HepG2 (cell line): Measurements from ENCODE around the gene PSMG3. TPM values are rescaled to one million over a fixed set of nuclear protein-coding genes. Genes with fewer than 3 reads are reported as not detected.
A peak's percentile ranks its signal among the peaks of the same experiment; 100 is the strongest.

Experiments used
- ATAC-seq: fragments of 200-7000 bp; cut with Tn5 transposase; 3 replicates; pipeline ENCODE4 v1.9.1; 2020; ENCODE audit warnings: mild to moderate bottlenecking, moderate library complexity
- BruUV-seq: library from RNA; stranded (reverse); fragments of 400-500 nt; replicated peaks from 2 replicates; lab custom pipeline; 2021; lab: Mats Ljungman, UMichigan
- CTCF ChIA-PET: fragments of 300-600 bp; formaldehyde crosslinking; extraction: SDS; loops from one replicate; lab custom pipeline; 2021; ENCODE audit warnings: low total read pairs, inconsistent platforms, low intra/inter-chr PET ratio; lab: Yijun Ruan, JAX
- POLR2A ChIA-PET: fragments of 350-600 bp; sonication (Branson Sonifier 250); formaldehyde crosslinking; loops from one replicate; lab custom pipeline; 2020; ENCODE audit warnings: antibody characterized with exemption, inconsistent platforms; lab: Yijun Ruan, JAX
- DNase-seq: peaks from one replicate; pipeline ENCODE4 v3.0.0-alpha.2; 2015; ENCODE audit warnings: low spot score
- FAIRE-seq: peaks from 3 replicates; lab custom pipeline; 2011; peaks lifted over from hg19 to GRCh38; lab: Jason Lieb, UNC
- H2AFZ ChIP-seq: one replicate; pipeline ENCODE4 v1.6.1; 2011; ENCODE audit warnings: low read length, inconsistent platforms
- H3K27ac ChIP-seq: fragments of 300-600 bp; 3 replicates; pipeline ENCODE4 v1.8.0; 2011; ENCODE audit warnings: mixed run types, mild to moderate bottlenecking, mixed read lengths, low read length, inconsistent platforms; ENCODE audit not compliant: insufficient read depth; ENCODE audit errors: extremely low read length
- H3K27me3 ChIP-seq, 2 experiments: fragments of 200-600 bp in 1 of 2; 2 replicates in 1 of 2; 3 replicates in 1 of 2; pipeline versions ENCODE4 v1.6.0 to v1.8.0; 2011; ENCODE audit warnings: low read length in 2 of 2, mild to moderate bottlenecking in 2 of 2, moderate library complexity in 2 of 2, inconsistent platforms in 1 of 2; ENCODE audit not compliant: insufficient read depth in 2 of 2, control insufficient read depth in 1 of 2
- H3K36me3 ChIP-seq, 2 experiments: fragments of 200-600 bp in 1 of 2; replicated peaks in 1 of 2; 2 replicates in 1 of 2; 3 replicates in 1 of 2; pipeline versions ENCODE4 v1.5.1 to v1.8.0; 2011; ENCODE audit warnings: low read length in 2 of 2, inconsistent platforms in 1 of 2; ENCODE audit not compliant: insufficient read depth in 2 of 2, control insufficient read depth in 1 of 2
- H3K4me1 ChIP-seq: 2 replicates; pipeline ENCODE4 v1.5.1; 2012; ENCODE audit warnings: low read length, inconsistent platforms; ENCODE audit not compliant: insufficient read depth
- H3K4me2 ChIP-seq: 2 replicates; pipeline ENCODE4 v1.6.0; 2011; ENCODE audit warnings: low read depth, low read length, inconsistent platforms
- H3K4me3 ChIP-seq, 3 experiments: fragments of 200-600 bp in 1 of 3; sonication (generic), shearing (Covaris generic) in 1 of 3; replicated peaks in 1 of 3; 2 replicates each; pipeline ENCODE4 v1.5.1; 2011 to 2016; ENCODE audit warnings: low read length in 3 of 3, inconsistent platforms in 2 of 3, low read depth in 2 of 3, mild to moderate bottlenecking in 2 of 3, control low read depth in 1 of 3, mixed read lengths in 1 of 3; ENCODE audit not compliant: insufficient read depth in 1 of 3
- H3K79me2 ChIP-seq: one replicate; pipeline ENCODE4 v1.6.1; 2011; ENCODE audit warnings: low read length, inconsistent platforms; ENCODE audit not compliant: insufficient read depth
- H3K9ac ChIP-seq: 2 replicates; pipeline ENCODE4 v1.6.0; 2011; ENCODE audit warnings: mild to moderate bottlenecking, low read depth, low read length, inconsistent platforms; ENCODE audit not compliant: insufficient read depth
- H3K9me3 ChIP-seq: 2 replicates; pipeline ENCODE4 v1.5.1; 2012; ENCODE audit warnings: mild to moderate bottlenecking, low read length
- H4K20me1 ChIP-seq: 2 replicates; pipeline ENCODE4 v1.6.0; 2011; ENCODE audit warnings: inconsistent platforms, mild to moderate bottlenecking, low read length, moderate library complexity; ENCODE audit not compliant: insufficient read depth
- ARNT2 ChIP-seq: sonication (generic); formaldehyde crosslinking; IDR thresholded peaks from 2 replicates; pipeline ENCODE4 v1.8.0; 2022; ENCODE audit warnings: mild to moderate bottlenecking, low read depth, missing genetic modification reagents, moderate library complexity
- JARID2 ChIP-seq: sonication (generic); formaldehyde crosslinking; IDR thresholded peaks from 2 replicates; pipeline ENCODE4 v1.8.1; 2023; ENCODE audit warnings: missing genetic modification reagents, inconsistent platforms; ENCODE audit not compliant: insufficient replicate concordance
- JUND ChIP-seq: sonication (generic); formaldehyde crosslinking; IDR thresholded peaks from 2 replicates; pipeline ENCODE4 v1.8.0; 2022; ENCODE audit warnings: mild to moderate bottlenecking, missing genetic modification reagents
- POGZ ChIP-seq: sonication (generic); formaldehyde crosslinking; IDR thresholded peaks from 2 replicates; pipeline ENCODE4 v1.4.0; 2020; ENCODE audit warnings: mild to moderate bottlenecking, missing genetic modification reagents
- RAD51 ChIP-seq: fragments of 450-650 bp; IDR thresholded peaks from 2 replicates; pipeline ENCODE4 v1.6.1; 2016; ENCODE audit warnings: borderline replicate concordance
- RNF2 ChIP-seq: fragments of 450-650 bp; conservative IDR thresholded peaks from 2 replicates; pipeline ENCODE4 v1.6.1; 2016; ENCODE audit warnings: low read depth
- SATB2 ChIP-seq: sonication (generic); formaldehyde crosslinking; IDR thresholded peaks from 2 replicates; pipeline ENCODE4 v1.5.0; 2020; ENCODE audit warnings: missing genetic modification reagents
- ZNF180 ChIP-seq: sonication (generic); formaldehyde crosslinking; IDR thresholded peaks from 2 replicates; pipeline ENCODE4 v1.4.0; 2020; ENCODE audit warnings: low read depth, missing genetic modification reagents, borderline replicate concordance
- ZNF589 ChIP-seq: sonication (generic); formaldehyde crosslinking; conservative IDR thresholded peaks from 2 replicates; pipeline ENCODE4 v1.8.0; 2022; ENCODE audit warnings: mild to moderate bottlenecking, moderate library complexity, missing genetic modification reagents
- ZNF629 ChIP-seq: sonication (generic); formaldehyde crosslinking; conservative IDR thresholded peaks from 2 replicates; pipeline ENCODE4 v1.5.0; 2020; ENCODE audit warnings: missing genetic modification reagents
- ZNF781 ChIP-seq: sonication (generic); formaldehyde crosslinking; IDR thresholded peaks from 2 replicates; pipeline ENCODE4 v1.5.1; 2020; ENCODE audit warnings: borderline replicate concordance, mild to moderate bottlenecking, missing genetic modification reagents; ENCODE audit errors: not compliant biosample characterization
- ZNF883 ChIP-seq: sonication (generic); formaldehyde crosslinking; IDR thresholded peaks from 2 replicates; pipeline ENCODE4 v1.5.1; 2020; ENCODE audit warnings: mild to moderate bottlenecking, missing genetic modification reagents; ENCODE audit errors: not compliant biosample characterization
- ZSCAN22 ChIP-seq: sonication (generic); formaldehyde crosslinking; IDR thresholded peaks from 2 replicates; pipeline ENCODE4 v1.4.0; 2020; ENCODE audit warnings: mild to moderate bottlenecking, missing genetic modification reagents
- WGBS: methylation state at CpG from one replicate; pipeline ENCODE4 v1.1.6; 2017; ENCODE audit warnings: low lambda C conversion rate; 5-methylcytosine and 5-hydroxymethylcytosine counted together
- in situ Hi-C: cut with HindIII; loops from 2 replicates; pipeline ENCODE4 v1.10.0; 2017; ENCODE audit warnings: low pct_unique_long_range_greater_than_20kb; ENCODE audit not compliant: extremely low pct_ligation_motif_present
- intact Hi-C: fragments of 100-400 bp; cut with micrococcal nuclease; formaldehyde crosslinking; loops from one replicate; pipeline ENCODE4 v1.10.0; 2022; ENCODE audit not compliant: unreplicated experiment
- polyA plus RNA-seq, 8 experiments: library from polyadenylated mRNA; depleted of rRNA in 3 of 8; stranded (reverse) in 7 of 8; unstranded in 1 of 8; fragments of >200 nt; fragmentation: Illumina TruSeq in 4 of 8; extraction: Trizol in 4 of 8; gene quantifications; 2 replicates each; pipeline versions ENCODE4 v1.2.1 to v1.2.3, GENCODE V29; 2011 to 2016; ENCODE audit warnings: low read depth in 4 of 8, missing spikeins in 1 of 8, mixed read lengths in 1 of 8; ENCODE audit not compliant: insufficient read depth in 1 of 8
- total RNA-seq, 5 experiments: library from RNA; depleted of rRNA; stranded (reverse); fragments of >200 nt; fragmentation: Illumina TruSeq; extraction: Trizol; gene quantifications; 2 replicates each; pipeline ENCODE4 v1.2.3, GENCODE V29; 2016; ENCODE audit warnings: low read depth in 1 of 5
- TF ChIP-seq, protein P1 (sequence below): sonication (generic); formaldehyde crosslinking; IDR thresholded peaks from 2 replicates; pipeline ENCODE4 v1.5.0; 2020; ENCODE audit warnings: mild to moderate bottlenecking, missing genetic modification reagents
- TF ChIP-seq, protein P2 (sequence below): sonication (generic); formaldehyde crosslinking; IDR thresholded peaks from 2 replicates; pipeline ENCODE4 v1.5.0; 2020; ENCODE audit warnings: missing genetic modification reagents, mild to moderate bottlenecking, borderline replicate concordance

The PSMG3 gene
- total and polyA plus RNA-seq, 2 of the 13 experiments (the other 11 are each of a cell fraction or from before 2014, with no cell fraction given): 29.6 to 48.4 TPM

DNA sequence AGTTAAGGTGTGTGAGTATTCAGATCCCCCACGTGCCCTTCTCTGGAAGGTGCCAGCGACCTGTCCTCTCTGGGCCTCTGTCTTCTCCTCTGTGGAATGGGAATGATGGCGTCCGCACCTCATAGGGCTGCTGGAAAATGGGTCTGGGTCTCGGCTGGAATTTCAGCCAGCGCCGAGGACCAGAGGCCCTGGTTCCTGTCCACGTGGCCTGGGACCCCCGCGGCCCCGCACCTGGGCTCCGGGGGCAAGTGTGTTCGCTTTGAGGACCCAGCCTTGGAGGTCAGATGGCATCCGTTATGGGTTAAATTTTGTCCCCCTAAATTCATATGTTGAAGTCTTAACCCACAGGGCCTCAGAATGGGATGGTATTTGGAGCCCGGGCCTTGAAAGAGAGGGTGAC, 32.6 kb upstream of the PSMG3 start:
- POLR2A ChIA-PET: no interaction called here
- no peak for ATAC-seq
- WGBS: 56% methylated on average over 3 of the region's 15 CpGs

DNA sequence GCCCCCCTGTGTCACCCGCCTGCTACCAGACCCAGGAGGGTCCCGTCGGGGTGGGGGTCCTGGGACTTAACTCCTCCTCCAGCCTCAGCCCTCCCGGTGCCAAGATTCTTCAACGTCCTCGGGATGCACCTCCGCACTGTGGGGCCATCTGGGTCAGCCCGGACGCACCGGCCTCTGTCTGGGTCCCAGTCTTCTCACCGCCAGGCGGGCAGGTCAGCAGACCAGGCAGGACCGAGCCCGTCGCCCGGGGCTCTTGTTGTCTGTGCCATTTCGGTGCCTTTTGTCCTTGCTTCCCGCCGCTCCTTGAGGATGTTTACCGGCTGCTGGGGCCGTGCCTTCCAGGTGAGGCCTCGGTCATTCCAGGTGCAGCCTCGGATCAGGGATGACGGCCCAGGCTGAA, 32.1 kb upstream of the PSMG3 start:
- H3K9ac ChIP-seq: no peak overlapping the region
- no peak overlapping the region for H3K4me3 ChIP-seq
- H3K79me2 ChIP-seq: no peaks in the 10 kb centered on the region
- no TSS peak for BruUV-seq
- no peak overlapping the region for H3K27ac ChIP-seq
- intact Hi-C loops (no loop called here), in situ Hi-C loops (no loop called here)
- H3K36me3 ChIP-seq: no peaks in the 10 kb centered on the region
- no peak overlapping the region for H2AFZ ChIP-seq
- TF ChIP-seq RAD51 (no peak), ZSCAN22 (CRISPR knock-in tag) (no peak), JUND (CRISPR knock-in tag) (no peak), RNF2 (no peak), POGZ (no peak), JARID2 (CRISPR knock-in tag) (no peak), ARNT2 (CRISPR knock-in tag) (no peak), ZNF180 (CRISPR knock-in tag) (no peak), ZNF781 (no peak), ZNF883 (CRISPR knock-in tag) (no peak), SATB2 (CRISPR knock-in tag) (no peak)
- TF ChIP-seq, protein P1, sequence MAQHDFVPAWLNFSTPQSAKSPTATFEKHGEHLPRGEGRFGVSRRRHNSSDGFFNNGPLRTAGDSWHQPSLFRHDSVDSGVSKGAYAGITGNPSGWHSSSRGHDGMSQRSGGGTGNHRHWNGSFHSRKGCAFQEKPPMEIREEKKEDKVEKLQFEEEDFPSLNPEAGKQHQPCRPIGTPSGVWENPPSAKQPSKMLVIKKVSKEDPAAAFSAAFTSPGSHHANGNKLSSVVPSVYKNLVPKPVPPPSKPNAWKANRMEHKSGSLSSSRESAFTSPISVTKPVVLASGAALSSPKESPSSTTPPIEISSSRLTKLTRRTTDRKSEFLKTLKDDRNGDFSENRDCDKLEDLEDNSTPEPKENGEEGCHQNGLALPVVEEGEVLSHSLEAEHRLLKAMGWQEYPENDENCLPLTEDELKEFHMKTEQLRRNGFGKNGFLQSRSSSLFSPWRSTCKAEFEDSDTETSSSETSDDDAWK (CRISPR knock-in tag): no peak
- TF ChIP-seq, protein P2, sequence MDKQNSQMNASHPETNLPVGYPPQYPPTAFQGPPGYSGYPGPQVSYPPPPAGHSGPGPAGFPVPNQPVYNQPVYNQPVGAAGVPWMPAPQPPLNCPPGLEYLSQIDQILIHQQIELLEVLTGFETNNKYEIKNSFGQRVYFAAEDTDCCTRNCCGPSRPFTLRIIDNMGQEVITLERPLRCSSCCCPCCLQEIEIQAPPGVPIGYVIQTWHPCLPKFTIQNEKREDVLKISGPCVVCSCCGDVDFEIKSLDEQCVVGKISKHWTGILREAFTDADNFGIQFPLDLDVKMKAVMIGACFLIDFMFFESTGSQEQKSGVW (CRISPR knock-in tag): no peak
- no peaks in the 10 kb centered on the region for H3K9me3 ChIP-seq
- no peak for DNase-seq
- H3K4me1 ChIP-seq: peaks cover 15% of the 10 kb centered on the region
- no peak for FAIRE-seq
- WGBS: 0% methylated on average over 1 of the region's 24 CpGs
- H4K20me1 ChIP-seq: no peaks in the 10 kb centered on the region
- peak; percentile 30; the same call in 1 of the 3 replicates for ATAC-seq
- ChIA-PET POLR2A (no interaction called here), CTCF (no interaction called here)
- peaks cover 5 to 85% of the 10 kb centered on the region in 2 experiments; a peak in 3 of 5 replicates for H3K27me3 ChIP-seq
- no peak overlapping the region for H3K4me2 ChIP-seq

More for the DNA sequence above, 32.6 kb upstream of the PSMG3 start:
- no peak overlapping the region for H3K4me2 ChIP-seq
- H3K79me2 ChIP-seq: no peaks in the 10 kb centered on the region
- CTCF ChIA-PET: no interaction called here
- H3K27me3 ChIP-seq: peaks cover 5 to 85% of the 10 kb centered on the region in 2 experiments; a peak in 3 of 5 replicates
- TF ChIP-seq ZNF589 (CRISPR knock-in tag): no peak
- 0 out of 2 replicates have a peak, but pooled peaks have one; percentile 18 for TF ChIP-seq ZNF629 (CRISPR knock-in tag)
- H3K36me3 ChIP-seq: no peaks in the 10 kb centered on the region
- H4K20me1 ChIP-seq: no peaks in the 10 kb centered on the region
- no peaks in the 10 kb centered on the region for H3K9me3 ChIP-seq
- peaks cover 15% of the 10 kb centered on the region for H3K4me1 ChIP-seq
- no peak overlapping the region for H3K4me3 ChIP-seq
- BruUV-seq: no TSS peak
- no peak overlapping the region for H2AFZ ChIP-seq
- intact Hi-C loops (no loop called here), in situ Hi-C loops (no loop called here)
- no peak overlapping the region for H3K9ac ChIP-seq
- FAIRE-seq (no peak), DNase-seq (no peak)
- H3K27ac ChIP-seq: no peak overlapping the region
